NCI-H2171 treated with DMSO at 0.1 percent for 48 hours (cell line): ENCODE measurements around the gene TMEM269.

Experiments used
- DNase-seq: peaks from one replicate; lab custom pipeline; 2025; lab: John Stamatoyannopoulos, UW

TMEM269 gene, protein sequence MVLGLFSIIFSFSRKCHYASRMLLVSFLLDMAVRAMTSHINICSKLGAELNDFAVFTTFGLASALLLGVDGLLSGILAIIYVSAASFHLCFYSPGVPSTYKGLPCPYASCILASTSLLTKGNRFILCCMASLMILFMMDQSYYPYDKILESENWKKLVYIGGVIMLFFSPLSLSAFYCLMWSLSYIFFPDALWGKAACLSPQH

DNA sequence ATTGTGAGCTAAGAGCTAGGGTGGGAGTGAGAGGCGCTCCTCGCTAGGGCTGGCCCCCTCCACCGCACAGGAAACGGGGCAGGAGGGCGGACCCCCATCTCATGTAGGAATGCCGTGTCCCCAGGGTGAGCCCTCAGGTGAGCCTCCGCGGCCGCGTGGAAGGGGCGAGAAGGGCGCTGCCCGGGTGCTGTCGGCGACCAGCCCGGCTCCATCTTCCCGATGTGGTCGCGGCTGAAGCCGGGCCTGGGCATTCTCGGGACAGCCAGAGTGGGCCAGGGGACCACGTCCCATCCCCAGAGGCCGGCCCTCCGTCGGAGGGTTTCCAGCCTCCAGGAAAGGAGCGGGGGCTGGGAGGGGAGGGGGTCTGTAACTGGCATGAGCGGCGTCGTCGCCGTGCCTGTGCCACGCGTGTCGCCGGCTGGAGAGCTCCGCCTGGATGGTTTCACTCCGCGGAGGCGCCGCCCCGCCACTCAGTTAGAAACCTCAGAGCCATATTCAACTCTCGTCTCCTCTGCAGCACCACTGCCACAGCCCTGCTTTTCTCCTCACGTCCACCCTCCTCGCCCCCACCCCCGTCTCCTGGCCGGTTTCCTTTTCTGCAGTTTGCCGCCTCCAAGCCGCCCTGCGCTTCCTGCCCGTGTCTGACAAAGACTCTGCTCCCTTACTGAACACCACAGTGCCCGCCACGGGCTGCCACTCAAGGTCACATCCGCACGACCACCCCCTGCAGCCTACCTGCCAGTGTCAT is at the start of gene TMEM269:
Gene TMEM269 (plus strand): TSS at position 46 of the 748 bp plus-strand sequence. CDS start 4,903 bp downstream, outside the sequence.
- no peak for DNase-seq

DNA sequence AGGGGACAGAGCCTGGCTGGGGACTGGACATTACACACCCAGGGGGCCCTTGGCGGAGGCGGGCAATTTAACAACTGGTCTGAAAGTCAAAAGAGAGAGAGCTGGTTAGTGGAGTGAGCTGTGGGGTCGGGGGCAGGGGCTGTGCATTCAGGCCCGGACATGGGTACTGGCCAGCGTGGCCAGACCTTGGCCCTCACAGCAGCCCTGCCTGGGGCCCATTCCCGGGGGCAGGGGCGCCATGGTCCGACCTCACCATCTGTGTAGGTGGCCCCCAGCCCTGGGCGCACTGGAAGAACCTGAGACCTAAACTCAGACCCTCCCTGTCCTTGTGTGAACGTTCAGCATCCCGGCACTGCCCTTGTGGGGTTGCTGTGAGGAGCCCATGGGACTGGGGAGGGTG is 49.7 kb upstream of the TMEM269 start:
- DNase-seq = no peak

DNA sequence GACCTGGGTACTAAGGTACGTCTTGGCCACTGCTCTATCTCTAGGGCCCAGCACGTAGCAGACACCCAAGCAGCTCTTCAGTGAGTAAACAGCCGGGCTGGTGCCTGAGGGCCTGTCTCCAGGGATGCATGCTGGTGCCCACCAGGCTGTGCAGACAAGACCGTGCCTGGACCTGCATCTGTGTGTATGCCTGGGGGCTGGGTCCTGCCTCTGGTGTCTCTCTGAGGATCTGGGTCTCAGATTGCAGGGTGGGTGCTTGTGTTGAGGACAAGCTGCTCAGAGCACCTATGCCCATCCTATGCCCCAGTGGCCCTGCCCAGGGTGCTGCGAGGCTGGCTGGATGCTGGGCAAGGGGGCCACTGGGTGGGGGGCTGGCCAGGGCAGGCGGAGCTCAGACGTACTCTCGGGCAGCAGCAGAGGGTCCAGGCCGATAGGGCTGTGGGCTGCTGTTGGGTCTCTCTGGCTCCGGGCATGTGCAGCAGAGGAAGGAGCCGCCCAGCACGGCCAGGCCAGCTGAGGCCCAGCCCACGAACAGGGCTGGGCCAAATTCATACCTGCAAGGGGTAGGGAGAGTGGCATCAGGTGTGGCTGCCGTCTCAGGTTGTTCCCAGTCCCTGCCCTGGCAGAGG is 49.2 kb upstream of the TMEM269 start:
- peak; percentile 90 for DNase-seq

DNA sequence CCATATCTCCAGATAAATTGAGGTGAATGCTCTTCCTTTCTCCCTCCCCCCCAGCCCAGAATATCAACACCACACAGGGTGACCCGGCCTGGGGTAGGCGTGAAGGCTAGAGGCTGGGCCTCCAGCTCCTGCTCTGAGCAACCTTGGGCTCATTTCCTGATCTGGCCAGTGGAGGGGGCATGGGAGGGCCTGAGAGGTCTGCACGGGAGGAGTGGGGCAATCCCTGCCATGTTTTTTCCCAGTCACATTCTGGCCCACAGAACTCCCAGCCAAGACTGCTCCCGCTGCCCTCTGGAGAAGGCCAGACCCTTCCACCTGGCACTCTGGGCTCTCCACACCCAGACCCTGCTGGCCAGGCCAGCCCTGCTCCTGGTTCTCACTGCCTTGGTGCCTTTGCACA is 48.6 kb upstream of the TMEM269 start:
- DNase-seq = peak; percentile 38

DNA sequence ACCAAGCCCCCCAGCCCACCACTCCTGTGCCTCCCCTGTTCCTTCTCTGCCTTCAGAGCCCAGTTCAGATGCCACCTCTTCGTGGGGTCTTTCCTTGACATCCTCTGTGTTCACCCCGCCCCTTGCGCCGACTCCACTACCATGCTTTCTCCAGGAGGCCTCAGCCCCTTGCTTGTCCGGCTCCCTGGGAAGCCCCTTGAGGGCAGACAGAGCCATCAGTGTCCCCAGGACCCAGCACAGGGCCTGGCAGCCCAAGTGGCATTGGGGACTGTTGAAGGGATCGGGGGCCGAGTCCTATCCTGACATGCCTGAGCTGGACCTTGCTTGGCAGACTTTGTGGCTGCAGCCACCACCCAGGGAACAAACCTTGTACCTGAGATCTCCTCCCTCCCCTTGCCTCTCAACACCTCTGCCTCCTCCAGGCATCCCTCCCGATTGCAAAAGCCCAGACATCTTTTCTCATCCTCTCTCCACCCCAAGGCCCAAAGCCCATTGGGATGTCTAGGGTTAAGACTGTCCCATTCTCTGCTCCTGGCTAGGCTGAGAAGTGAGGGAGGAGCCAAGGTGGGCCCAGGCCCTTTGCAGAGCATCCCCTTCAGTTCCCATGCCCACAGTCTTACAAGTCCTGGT is 48.1 kb upstream of the TMEM269 start:
- no peak for DNase-seq

DNA sequence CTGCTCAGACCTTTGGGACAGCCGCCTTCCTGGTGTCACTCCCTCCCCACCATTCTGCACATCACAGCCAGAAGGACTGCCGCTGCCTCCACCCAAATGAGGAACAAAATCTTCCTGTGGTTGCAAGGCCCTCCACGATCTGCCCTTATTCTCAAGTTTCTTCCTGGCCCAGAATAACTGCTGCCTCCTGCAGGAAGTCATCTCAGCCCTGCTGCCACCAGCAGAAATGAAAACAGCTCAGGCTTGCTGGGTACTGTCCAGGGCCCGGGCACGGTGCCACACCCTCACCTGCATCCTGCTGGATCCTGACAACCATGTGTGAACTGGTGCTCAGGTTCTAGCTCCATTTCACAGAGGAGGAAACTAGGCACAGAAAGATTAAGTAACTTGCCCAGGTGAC is 47.5 kb upstream of the TMEM269 start:
- DNase-seq = peak; percentile 11

DNA sequence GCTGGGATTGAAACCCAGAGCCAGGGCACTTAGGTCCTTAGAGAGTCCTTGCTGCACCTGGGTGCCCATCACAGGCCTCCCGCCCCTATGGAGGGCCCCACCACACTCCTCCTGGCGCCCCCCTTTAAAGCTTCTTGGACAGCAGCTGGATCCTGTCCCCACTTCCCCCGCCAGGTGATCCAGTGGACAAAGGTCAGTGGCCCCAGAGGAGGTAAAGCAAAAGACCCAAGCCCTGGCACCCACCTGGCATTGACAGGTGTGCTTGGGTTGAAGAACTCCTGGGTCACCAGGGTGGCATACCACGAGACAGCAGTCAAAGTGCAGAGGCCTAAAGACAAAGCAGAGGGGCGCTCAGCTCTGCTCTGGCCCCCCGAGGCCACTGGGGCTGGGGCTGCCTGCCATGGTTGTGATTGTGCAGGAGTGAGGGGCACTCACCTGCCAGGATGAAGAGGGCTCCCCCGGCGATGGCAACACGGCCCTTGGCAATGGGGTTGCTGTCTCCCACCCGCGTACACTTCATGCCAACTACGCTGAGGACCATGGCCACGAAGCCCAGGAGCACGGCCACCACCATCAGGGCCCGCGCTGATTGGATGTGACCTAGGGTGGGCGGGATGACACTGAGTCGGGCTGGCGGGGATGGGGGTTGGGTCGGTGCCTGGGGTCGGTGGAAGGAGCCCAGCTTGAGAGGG is 46.7 kb upstream of the TMEM269 start:
- DNase-seq = no peak

DNA sequence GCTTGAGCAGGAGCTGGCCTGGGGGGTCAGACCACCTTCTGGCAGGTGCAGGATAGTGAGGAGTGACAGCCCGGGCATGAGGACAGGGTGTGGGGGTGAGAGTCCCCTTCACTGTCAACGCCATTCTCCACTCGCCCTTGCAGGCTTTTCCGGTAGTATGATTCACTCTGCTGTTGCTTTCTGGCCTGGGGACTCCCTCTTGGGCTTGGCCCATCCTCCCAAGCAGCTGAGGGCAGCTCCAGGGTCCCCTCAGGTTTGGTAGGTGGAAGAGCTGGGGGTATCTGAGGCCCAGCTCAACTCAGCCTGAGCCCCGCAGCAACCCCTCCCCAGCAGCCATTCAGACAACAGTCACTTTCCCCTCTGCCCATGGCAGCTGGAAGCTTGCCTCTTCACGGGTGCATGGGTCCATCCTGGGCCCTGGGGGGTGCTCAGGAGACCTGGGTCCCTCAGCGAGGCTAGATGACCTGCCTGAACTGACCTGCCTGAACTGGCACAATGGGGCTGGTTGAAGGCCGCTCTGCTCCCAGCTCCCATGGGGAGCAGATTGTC is 46.0 kb upstream of the TMEM269 start:
- DNase-seq = no peak

DNA sequence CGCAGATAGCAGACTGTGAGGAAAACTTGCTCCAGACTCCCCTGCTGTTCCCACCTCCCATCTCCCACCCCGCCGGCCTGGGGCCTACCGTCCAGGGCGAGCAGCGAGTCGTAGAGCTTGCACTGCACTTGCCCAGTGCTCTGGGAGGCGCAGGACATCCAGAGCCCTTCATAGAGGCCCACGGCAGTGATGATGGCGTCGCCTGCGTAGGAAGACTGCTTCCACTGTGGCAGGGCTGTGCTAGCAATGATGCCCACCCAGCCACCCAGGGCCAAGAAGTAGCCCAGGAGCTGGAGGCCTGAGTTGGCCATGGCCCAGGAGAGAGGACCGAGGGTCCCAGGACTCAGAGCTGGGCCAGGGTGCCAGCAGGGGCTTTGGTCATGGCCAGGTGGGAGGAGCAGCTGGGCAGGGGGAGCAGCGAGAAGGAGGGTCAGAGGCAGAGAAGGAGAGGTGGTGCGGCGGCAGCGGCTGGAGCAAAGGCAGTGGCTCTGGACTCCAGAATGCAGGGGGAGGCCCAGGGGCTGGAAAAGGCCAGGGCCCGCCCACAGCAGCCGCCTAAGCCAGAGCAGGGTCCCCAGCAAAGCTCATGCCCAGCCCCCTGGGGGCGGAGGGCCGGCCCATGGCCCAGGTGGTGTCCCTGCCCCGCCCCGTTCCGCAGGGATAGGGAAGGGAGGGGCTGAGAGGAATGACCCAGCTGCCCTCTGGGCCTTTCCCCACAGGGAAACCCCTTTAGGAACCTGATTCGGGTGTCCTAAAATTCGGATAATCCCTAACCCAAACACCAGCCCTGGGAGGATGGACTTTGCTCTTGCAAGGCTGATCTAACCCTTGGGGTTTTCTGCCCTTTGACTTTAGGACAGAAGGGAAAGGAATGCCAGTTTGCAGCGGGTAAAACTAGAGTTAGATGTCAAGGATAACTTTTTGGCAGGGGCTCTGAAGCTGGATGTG is 44.8 kb upstream of the TMEM269 start, which contains the start of gene CLDN19:
Gene CLDN19 (minus strand): TSS at position 484 of the 948 bp plus-strand sequence. CDS start 173 bp downstream, at position 311.
- no peak for DNase-seq

DNA sequence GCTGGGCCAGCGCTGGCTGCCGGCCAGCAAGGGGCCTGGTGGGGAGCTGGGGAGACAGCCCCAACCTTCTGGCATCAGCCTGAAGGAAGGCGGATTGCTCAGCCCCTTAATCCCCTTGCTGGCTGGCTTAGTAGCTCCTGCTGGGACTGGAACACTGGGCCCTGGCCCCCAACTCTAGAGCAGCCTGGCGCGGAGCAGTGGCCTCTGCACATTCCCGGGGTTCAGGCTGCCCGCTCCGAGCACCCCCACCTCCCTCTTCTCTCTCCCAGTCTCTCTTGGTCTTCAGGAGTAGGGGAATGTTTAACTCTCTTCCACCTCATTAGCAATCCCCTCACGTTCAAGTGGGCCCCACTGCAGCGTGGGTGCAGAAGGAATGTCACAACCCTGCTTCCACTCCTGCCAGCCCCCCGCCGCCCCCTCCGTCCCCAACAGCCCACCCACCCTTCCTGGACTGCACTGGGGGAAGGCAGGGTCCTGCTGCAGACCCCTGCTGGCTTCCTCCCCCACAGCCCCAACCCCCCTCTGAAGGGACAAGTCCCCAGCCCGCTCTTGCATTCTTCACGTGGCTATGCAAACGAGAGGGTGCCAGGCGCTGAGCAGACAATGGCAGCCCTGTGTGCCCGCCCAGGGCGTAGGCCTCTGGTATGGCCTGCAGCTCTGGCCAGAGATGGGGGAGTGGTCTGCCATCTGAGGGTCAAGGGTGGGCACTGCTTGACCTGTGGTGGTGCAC is 43.8 kb upstream of the TMEM269 start:
- no peak for DNase-seq

DNA sequence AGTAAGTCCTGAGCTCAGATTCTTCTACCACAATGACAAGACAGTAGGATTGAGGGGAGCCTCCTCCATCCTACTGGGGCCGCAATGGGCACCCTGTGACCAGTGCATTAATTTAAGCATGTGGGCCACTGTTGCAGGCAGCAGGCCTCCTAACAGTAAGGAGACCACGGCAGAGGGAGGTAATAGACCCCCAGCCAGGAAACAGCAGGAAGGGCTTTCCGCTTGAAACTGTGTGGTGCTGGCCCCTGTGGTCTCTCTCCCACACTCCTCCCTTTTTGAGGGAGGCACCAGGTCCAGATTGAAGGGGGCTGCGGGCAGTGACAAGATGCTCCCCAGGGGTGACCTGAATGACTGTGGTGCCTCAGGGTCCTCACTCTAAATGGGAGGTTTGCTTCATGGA is 43.1 kb upstream of the TMEM269 start:
- DNase-seq = no peak

DNA sequence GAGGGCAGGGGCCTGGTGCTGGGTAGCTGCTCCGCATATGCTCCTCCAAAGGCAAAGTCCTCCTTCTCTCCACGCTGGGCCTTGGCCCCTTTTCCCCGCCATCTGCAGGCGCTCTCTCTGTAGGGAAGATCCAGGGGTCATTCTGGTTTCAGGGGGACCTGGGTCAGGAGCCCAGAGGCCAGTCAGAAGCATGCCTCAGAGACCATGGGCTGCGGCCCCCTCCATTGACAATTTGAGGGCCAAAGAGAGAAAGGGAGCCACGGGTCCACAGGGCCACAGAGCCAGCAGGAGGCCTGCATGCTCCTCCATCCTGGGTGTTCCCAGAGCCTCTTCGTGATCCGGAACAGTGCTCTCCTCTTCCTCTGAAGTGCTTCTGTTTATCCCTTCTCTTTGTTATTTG is 42.6 kb upstream of the TMEM269 start:
- DNase-seq = no peak

DNA sequence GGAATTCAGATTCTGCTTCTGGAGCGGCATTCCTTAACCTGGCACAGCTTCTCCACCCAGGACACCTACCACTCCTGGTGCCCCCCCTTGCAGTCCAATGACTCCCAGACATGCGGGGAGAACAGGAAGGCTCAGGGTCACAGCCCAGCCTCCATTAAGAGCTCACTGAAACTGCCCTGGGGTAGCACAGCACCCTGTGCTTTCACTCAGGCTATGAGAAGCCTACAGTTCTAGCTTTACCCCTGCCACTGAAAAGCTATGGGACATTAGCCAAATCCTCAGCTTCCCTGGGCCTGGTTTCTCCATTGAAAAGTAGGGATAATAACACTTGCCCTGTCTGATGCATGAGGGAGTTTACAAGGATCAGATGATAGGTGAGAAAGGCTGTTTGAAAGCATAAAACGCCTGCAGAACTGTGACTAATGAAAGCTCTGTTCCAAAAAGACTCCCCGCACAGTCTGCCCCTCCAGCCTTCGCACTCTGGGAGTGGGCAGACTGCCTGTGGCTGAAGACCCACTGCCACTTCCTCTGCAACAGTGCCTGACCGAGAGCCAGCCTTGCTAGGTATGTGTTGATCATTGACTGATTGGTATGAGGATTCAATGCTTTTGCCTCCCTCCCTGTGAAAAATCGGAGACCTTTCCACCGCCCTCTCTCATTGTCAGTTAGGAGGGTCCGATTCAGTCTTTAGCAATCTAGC is 42.0 kb upstream of the TMEM269 start:
- DNase-seq = no peak

DNA sequence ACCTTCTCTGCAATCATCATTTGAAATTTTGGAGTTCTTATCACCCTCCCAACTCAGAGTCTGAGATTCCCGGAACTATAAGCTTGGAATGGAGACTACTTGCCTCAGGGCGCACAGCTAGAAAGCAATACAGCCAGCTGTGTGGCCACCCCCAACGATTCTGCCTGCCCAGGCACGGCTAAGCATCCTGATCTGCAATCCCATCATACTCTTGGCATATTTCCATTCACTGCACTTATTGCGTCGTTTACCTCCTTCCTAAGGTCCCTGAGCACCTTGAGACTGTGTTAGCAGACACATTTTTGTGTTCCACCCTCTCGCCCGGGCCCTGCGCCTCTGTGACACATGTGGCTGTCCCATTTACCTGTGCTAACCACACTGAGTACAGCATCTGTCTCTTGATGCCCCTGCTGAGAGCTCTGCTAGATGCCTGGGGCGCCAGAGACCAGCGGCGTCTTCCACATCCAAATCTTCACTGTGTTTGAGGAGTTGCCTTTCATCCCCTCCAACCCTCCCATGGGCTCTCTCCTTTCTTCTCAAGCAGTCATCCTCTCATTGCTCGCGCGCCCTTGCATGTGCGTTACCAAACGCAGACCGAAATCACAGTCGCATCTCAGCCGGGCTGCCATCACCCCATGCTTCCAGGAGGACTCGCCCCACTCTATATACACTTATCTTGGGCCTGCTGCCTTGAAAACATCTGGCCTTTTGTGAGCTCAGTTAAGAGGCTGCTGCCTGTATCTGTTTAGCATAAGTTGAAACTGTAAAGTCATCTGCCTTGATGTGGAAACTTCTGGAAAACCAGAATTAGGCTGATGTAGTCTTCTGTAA is 41.3 kb upstream of the TMEM269 start:
- peak; percentile 71 for DNase-seq

DNA sequence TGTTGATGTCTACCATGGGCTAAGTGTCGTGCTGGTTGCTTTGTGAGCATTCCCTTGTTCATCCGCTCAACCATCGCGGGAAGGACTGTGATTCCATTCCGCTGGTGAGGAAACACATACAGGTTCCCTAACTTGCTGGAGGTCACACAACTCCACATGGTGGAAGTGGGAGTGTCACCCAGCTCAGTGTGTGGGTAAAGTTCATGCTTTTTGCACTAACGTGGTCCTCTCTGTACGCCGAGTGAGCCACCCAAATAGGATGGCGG is 40.7 kb upstream of the TMEM269 start:
- DNase-seq = no peak

DNA sequence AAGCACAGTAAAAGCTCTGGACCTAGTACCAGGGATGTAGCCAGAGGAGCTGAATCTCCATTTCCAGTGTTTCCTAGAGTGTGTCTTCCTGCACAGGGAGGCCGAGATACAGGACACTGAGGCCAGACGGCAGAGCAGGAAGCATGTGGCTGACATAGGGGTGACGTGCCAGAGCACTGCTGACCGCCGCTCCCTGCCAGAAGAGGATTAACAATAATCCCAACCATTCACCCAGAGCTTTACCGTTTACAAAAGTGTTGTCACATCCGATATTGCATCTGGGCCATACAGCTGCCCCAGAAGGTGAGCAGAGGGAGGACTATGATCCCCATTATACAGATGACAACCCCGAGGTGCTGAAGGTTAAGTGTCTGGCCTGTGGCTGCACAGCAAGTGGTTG is 38.9 kb upstream of the TMEM269 start:
- no peak for DNase-seq

DNA sequence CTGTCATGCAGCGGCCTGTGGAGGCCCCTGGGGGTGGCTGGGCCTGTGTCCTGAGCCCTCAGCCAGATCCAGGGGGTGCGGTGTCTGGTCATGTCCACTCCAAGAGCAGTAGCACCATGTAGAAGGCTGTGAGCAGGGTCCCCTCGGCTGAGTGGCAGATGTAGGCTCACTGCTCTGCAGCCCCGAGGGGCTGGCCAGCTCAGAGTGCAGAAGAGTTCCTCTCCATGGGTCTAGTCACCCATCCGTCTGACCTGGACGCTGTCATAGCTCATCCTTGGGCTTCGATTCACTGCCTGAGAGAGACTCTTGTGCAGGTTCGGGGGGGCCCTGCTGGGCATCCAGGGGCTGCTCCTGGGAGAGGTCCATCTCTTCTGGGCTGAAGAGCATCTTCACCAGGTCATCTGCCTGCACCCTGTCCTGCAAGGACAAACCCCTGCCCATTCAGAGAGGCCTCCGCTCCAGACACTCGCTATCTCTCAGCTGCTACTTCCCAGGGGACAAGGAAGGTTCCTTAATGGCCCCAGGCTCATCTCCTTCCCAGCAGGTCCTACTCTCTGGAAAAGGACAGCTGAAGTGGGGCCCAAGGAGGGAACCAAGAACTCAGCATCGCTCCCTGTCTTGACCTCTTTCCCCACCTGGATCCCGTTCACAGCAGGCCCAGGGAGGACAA is 38.2 kb upstream of the TMEM269 start:
- no peak for DNase-seq

DNA sequence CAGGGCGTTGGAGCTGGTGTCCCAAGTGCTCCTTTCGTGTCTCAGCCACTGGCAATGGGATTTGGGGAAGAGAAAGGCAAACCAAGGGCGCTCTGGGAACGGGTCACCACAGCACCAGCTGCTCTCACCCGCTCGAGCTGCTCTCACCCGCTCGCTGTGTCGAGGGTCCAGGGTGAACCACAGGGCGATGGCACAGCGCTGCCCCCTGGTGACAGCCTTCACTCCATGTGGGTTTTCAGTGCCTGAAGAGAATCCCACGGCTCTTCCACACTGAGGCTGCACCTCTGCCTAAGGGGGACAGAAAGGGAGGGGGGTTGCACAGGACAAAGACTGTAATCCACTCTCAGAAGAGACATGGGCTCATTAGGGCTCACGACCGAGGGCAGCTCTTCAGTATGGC is 37.7 kb upstream of the TMEM269 start:
- DNase-seq = peak; percentile 17
